Neutrophil (primary cell): Measurements from ENCODE around the gene MYH9.

Experiments
- H3K27ac ChIP-seq: fragments of 200-600 bp; sonication (generic); 2 replicates; pipeline ENCODE4 v1.5.1; 2016; ENCODE audit warnings: mild to moderate bottlenecking, moderate library complexity
- H3K27me3 ChIP-seq: fragments of 200-600 bp; sonication (generic); 2 replicates; pipeline ENCODE4 v1.6.0; 2016; ENCODE audit warnings: mild to moderate bottlenecking
- H3K36me3 ChIP-seq: fragments of 200-600 bp; sonication (generic); 2 replicates; pipeline ENCODE4 v1.5.1; 2017
- H3K4me1 ChIP-seq, 2 experiments: fragments of 200-600 bp in 1 of 2; sonication (generic) in 1 of 2; 1 replicate in 1 of 2; 2 replicates in 1 of 2; pipeline versions ENCODE4 v1.5.1 to v1.6.1; 2013 to 2016; ENCODE audit warnings: low read depth in 1 of 2, low read length in 1 of 2, mild to moderate bottlenecking in 1 of 2, moderate library complexity in 1 of 2; ENCODE audit not compliant: control insufficient read depth in 1 of 2, insufficient read depth in 1 of 2
- H3K4me3 ChIP-seq, 2 experiments: fragments of 200-600 bp in 1 of 2; sonication (generic) in 1 of 2; 1 replicate in 1 of 2; 2 replicates in 1 of 2; pipeline ENCODE4 v1.5.1; 2013 to 2016; ENCODE audit warnings: low read depth in 1 of 2, low read length in 1 of 2, mild to moderate bottlenecking in 1 of 2, moderate library complexity in 1 of 2
- H3K9me3 ChIP-seq: fragments of 200-600 bp; sonication (generic); 2 replicates; pipeline ENCODE4 v1.5.1; 2016
- CTCF ChIP-seq: fragments of 200-600 bp; sonication (generic); IDR thresholded peaks from 2 replicates; pipeline ENCODE4 v1.5.1; 2016; ENCODE audit warnings: antibody characterized with exemption

The MYH9 gene

GRCh38 chr22:36399472-36399778 lies 11.7 kb upstream of the MYH9 start:
- Histone ChIP-seq H3K4me3 (peak overlapping the region; percentile 35 to 54), H3K9me3 (no peaks in the 10 kb centered on the region), H3K27me3 (no peaks in the 10 kb centered on the region), H3K36me3 (no peaks in the 10 kb centered on the region), H3K27ac (peak overlapping the region; percentile 86), H3K4me1 (peaks cover 94% of the 10 kb centered on the region in 2 experiments)
- TF ChIP-seq CTCF, result no peak

GRCh38 chr22:36398601-36399471 lies 11.1 kb upstream of the MYH9 start:
- Histone ChIP-seq H3K27ac (peak overlapping the region; percentile 86), H3K4me1 (peaks cover 94% of the 10 kb centered on the region in 2 experiments), H3K27me3 (no peaks in the 10 kb centered on the region), H3K9me3 (no peaks in the 10 kb centered on the region), H3K36me3 (no peaks in the 10 kb centered on the region), H3K4me3 (peak overlapping the region; percentile 35 to 54)
- TF ChIP-seq CTCF, result no peak

GRCh38 chr22:36397131-36398093 lies 9.6 kb upstream of the MYH9 start:
- TF ChIP-seq CTCF, result no peak
- no peaks in the 10 kb centered on the region for H3K36me3 ChIP-seq
- no peak overlapping the region for H3K4me3 ChIP-seq
- H3K27ac ChIP-seq, result peak overlapping the region; percentile 86
- H3K9me3 ChIP-seq, result no peaks in the 10 kb centered on the region
- peaks cover 89 to 90% of the 10 kb centered on the region in 2 experiments for H3K4me1 ChIP-seq
- H3K27me3 ChIP-seq, result no peaks in the 10 kb centered on the region

- Histone ChIP-seq H3K36me3 (no peaks in the 10 kb centered on the region), H3K27ac (peak overlapping the region; percentile 78), H3K9me3 (no peaks in the 10 kb centered on the region), H3K4me3 (no peak overlapping the region), H3K27me3 (no peaks in the 10 kb centered on the region), H3K4me1 (peaks cover 86 to 88% of the 10 kb centered on the region in 2 experiments)
- no peak for TF ChIP-seq CTCF
Measured at GRCh38 chr22:36395915-36396314, 8.1 kb upstream of the MYH9 start.

GRCh38 chr22:36395055-36395849 lies 7.5 kb upstream of the MYH9 start:
- H3K27ac ChIP-seq, result peak overlapping the region; percentile 78
- H3K36me3 ChIP-seq, result no peaks in the 10 kb centered on the region
- no peaks in the 10 kb centered on the region for H3K9me3 ChIP-seq
- TF ChIP-seq CTCF, result no peak
- peaks cover 86 to 88% of the 10 kb centered on the region in 2 experiments for H3K4me1 ChIP-seq
- no peaks in the 10 kb centered on the region for H3K27me3 ChIP-seq
- H3K4me3 ChIP-seq, result no peak overlapping the region
